ENCODE results near the gene MRTFA.

- no peak for TF ChIP-seq EZH2 (IDR thresholded peaks at IDR 0.05; ENCODE audit: borderline replicate concordance, low read length)
- TF ChIP-seq, protein P1, sequence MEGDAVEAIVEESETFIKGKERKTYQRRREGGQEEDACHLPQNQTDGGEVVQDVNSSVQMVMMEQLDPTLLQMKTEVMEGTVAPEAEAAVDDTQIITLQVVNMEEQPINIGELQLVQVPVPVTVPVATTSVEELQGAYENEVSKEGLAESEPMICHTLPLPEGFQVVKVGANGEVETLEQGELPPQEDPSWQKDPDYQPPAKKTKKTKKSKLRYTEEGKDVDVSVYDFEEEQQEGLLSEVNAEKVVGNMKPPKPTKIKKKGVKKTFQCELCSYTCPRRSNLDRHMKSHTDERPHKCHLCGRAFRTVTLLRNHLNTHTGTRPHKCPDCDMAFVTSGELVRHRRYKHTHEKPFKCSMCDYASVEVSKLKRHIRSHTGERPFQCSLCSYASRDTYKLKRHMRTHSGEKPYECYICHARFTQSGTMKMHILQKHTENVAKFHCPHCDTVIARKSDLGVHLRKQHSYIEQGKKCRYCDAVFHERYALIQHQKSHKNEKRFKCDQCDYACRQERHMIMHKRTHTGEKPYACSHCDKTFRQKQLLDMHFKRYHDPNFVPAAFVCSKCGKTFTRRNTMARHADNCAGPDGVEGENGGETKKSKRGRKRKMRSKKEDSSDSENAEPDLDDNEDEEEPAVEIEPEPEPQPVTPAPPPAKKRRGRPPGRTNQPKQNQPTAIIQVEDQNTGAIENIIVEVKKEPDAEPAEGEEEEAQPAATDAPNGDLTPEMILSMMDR (conservative IDR thresholded peaks at IDR 0.05 in 1 of 2, IDR thresholded peaks at IDR 0.05 in 1 of 2; ENCODE audit: extremely low read depth in 1 of 2, insufficient read depth in 1 of 2, low read depth in 1 of 2, low read length in 2 of 2): no peak
Observed at GRCh38 chr22:40376149-40376548, 260.4 kb downstream of the MRTFA start.
